ENCODE data around the gene TBL3.

The TBL3 gene

DNA sequence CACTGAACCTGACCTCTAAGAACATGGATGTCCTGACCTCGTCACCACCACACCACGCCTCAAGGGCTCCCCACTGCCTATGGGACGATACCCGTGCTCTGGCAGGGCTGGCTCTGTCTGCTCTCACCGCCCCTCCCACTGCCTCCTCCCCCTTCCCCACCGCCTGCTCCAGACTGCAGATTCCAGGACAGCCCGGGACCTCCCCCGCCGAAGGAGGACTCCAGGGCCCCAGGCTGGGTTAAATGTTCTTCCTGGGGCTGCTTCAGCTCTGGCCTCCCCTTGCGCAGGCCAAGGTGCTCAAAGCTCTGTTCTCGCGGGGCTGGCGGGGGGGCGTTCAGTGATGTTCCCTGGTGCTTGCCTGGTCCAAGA lies 50.9 kb downstream of the TBL3 start:
- peak; percentile 68 for DNase-seq

DNA sequence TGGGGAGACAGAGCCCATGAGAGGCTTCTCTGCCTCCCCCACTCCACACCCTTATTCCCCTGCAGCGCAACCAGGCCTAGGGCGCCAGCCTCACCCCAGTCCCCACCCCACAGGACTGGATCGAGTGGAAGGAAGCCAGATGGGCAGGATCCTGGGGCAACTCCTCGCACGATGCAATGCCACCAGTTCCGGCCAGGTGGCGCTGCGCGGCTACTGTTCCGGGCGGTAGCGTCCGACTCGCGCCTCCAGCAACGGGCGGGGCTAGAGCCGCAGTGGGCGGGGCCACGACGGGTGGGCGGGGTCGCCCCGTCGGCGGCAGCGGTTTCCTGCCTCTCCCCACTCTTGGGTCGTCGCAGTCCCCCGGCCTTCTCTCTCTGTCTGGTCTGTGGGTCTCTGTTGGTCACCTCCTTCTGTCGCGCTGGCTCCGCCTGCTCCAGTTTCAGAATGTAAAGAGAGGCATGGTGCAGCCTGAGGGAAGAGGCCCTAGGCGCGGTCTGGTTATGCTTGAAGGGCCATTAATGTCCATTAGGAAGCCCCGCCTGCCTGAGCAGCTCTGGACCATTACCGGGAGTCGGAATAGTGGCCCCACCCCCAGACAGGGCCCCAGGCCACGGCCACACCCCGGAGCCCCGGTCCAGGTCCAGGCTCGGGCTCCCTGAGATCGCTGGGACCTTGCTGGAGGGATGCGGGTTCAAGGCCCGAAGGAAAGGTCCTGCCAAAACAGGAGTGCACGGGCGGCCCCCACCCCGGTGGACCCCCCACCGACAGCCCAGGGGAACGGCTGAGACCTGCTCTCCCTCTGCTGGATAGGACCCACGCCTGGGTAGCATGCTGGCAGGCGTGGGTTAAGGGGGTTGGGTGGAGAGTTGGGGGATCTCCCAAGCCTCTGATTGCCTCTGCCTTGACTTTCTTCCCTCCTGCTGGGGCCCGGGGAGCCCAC lies 51.5 kb downstream of the TBL3 start:
- peak; percentile 85 for DNase-seq

DNA sequence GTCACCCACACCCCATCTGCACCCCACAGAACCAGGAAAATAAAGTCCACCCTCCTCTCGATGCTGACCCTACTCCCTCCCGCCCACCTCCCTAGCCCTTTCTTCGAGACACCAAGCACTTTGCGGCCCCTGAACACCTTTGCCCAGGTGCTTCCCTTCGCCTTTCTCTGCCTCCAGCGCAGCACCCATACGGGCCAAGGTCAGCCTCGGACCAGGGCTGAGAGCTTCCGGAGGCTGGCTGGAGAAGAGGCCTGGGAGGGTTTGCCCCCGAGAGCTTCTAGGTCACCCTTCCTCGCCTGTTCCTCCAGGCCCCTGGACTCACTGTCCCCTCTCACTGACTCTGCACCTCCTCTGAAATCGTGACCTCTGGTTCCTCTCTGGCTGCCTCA lies 52.2 kb downstream of the TBL3 start:
- DNase-seq = no peak

DNA sequence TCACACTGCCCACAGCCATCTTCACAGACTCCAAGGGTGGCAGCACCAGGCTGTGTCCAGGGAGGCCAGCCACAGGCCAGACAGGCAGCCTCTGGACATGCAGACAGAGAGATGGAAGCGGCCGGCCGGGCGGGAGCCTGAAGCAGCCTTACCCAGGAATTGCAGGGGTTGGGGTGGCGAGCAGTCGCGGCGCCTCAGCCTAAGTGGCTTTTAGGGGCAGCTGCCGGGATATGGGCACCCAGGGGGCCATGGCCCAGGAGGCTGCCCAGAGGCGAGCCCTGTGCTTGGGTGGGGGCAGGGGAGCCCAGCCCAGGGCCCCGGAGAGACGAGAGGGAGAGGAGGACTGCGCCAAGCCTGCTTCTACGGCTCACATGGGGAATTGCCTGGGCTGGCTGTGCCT lies 53.4 kb downstream of the TBL3 start:
- DNase-seq = no peak

DNA sequence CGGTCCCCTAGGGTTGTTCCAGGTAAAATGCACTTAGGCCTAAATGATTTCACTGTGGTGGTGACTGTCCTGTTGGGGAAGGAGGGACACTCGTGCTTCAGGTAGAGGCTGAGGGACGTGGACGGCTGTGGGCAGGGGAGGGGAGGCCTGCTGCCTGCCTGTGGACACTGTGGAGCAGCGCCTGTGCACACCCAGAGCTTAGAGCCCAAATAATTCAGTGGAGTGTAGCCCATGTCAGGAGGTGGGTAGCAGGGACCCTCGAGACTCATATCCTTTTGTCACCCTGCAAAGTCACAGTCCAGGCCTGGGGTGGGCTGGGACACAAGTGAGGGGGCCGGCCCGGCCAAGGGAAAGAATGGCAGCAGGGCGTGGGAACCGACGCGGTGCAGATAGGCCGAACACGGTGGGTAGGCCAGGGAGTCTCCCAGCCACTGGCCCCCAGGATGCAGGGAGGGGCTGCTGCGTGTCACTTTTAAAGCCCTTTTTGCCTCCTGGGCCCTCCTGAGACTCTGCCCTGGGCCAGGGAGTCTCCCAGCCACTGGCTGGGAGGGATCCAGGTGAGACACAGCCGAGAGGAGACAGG lies 54.1 kb downstream of the TBL3 start:
- DNase-seq = no peak

DNA sequence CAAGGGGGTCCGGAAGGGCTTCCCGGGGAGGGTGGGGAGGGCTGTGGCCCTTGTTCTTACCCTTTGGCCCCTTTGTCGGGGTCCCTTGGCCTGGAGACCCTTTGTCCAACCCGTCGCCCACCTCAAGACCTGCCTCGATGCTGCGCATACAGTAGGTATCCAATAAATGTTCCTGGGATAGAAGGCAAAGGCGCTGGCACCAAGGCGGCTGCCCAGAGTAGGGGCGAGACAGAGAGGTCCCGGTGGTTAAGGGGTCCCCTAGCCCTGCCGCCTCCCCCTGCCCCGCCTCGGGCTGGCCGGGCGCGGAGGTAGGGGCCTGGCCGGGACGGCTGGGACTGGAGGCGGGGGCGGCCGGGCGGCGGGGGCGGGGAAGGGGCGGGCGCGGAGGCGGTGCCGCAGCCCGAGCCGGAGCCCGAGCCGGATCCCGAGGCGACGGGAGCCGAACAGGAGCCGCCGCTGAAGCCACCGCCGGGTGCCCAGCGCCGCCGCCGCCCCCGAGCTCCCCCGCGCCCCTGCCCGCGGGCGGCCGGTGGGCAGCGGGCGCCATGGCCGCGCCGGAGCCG lies 54.7 kb downstream of the TBL3 start, which contains the start of gene NHERF2:
NHERF2 (plus strand) TSS at position 442 of the 563 bp plus-strand sequence; CDS start at position 546, 104 bp downstream.
- no peak for DNase-seq

DNA sequence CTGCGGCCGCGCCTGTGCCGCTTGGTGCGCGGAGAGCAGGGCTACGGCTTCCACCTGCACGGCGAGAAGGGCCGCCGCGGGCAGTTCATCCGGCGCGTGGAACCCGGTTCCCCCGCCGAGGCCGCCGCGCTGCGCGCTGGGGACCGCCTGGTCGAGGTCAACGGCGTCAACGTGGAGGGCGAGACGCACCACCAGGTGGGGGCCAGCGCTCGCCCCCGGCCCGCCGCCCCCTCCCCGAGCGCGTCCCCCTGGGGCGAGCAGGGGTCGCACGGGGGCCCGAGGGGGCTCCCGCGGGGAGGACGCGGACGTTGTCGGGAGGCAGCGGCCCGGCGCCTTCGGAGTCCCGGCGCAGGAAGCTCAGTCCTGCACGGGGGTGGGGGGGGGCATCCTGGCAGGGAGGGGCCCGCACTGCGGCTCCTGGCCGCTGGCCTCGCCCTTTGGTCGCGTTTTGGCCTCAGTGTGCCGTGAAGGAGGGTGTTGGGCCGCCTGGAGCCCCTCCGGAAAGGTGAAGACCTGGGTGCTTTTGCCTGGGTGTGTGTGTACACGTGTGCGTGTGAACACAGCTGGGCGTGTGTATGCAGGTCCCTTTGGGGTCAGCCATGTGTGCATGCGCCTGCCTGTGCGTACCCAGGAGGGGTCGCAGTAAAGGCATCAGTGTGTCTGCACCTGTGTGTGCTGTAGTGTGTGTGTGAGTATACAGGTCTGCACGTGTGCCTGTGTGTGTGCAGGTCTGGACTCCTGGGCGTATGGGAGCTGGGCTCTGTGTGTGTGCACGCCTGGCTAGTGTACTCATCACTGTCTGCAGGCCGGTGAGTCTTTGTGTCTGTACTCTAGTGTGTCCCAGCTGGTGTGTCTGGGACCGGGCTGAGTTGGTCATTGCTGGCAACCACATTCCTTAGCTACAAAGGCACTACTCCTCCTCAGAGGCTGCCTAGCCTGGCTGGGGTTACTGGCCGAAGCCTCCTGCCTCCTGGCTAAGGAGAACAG lies 55.5 kb downstream of the TBL3 start:
- peak; percentile 56 for DNase-seq

DNA sequence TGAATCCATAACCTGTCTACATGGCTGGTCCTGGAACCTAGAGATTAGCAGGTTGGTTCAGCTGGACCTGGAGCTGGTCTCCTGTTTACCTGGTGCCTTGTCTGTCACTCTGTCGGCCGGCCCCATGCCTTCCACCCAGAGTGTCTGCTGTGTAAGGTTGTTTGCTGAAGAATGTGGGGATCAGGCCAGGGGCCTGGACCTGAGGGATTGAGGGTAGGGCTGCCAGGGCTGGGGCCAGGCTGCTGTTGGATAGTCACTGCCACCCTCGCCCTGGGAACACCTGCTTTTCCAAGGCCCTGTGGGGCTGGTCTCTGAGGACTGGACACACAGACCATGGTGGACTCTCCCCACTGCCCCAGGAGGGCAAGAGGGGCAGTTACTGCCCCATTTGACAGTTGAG lies 56.3 kb downstream of the TBL3 start:
- no peak for DNase-seq

DNA sequence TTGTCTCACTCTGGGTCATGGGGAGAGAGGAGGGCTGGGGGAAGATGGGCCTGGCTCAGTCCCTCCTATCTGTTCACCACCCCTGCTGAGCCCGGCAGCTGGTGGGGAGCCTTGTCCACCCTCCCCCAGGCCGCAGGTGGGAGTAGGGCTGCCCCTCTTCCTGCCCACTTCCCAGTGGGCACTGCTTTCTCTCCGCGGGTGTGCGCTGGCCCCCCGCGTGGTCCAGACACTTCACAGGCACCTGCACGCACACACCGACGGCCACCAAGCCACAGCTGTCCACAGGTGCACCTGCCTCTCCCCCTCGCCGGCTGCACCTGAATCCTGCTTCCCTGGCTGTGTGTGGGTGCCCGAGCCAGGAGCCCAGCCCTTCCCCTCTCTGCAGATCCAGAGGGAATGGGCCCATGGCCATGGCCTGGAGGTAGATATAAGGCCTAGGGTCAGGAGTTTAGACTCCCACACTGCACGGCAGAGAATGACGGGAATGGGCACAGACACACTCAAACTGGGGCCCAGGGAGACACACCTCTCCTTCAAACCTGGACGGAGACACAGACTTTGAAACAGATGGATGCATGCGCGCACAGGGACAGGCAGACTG lies 56.9 kb downstream of the TBL3 start:
- DNase-seq = no peak

DNA sequence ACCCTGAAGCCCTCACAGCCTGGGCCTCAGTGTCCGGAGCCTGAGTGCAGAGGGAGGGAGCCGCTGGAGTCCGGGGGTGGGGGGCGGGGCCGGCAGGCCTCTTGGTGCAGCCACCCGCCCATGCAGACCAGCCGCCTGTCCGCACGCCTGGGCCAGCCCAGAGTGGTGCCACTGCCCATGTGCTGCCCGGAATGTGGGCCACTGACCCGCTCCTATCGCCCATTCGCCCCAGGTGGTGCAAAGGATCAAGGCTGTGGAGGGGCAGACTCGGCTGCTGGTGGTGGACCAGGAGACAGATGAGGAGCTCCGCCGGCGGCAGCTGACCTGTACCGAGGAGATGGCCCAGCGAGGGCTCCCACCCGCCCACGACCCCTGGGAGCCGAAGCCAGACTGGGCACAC lies 57.5 kb downstream of the TBL3 start:
- no peak for DNase-seq

DNA sequence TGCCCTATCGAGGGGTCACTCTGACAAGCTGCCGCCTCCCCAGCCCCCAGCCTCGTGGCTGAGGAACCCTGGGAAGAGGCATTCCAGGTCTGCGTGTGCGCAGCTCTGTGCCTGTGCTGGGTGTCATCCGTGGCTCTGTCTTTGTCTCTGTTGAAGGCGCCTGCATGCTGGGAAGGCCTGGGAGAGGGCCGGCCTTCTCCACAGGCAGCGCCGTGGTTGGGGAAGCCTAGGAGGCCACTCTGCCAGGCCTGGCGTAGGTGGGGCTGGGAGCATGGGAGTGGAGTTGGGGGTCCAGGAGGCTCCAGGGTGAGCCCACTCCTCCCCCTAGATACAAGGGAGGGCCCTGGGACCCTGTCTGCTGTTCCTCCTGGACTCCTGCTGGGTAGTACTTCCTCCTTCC lies 58.2 kb downstream of the TBL3 start:
- DNase-seq = no peak

DNA sequence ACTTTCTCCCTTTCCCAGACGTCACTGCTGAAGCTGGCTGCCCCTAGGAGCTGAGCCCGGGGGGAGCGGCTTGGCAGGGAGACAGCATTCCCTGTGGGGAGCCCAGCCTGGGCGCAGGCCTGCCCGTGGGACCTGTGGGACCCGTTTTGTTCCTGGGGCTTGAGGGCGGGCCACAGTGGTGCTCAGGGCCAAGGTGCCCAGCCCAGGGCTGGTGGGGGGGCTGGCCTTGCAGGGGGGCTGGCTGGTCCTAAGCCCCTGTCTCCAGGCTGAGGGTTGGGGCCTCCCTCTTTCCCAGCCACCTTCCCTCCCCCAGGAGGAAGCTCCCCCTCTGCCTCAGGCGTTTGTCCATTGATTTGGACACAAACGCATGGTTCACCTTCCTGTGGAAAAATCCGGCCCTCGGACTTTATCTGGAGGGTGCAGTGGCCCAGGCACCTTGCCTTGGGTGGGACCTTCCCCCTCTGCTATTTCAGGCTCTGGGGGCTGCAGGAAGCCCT lies 59.3 kb downstream of the TBL3 start:
- DNase-seq = no peak

Measured in EL (cell line).